Stimulated activated CD4-positive, alpha-beta T cell treated with anti-CD3 and anti-CD28 coated beads, Interleukin-2, amount 100 ng/mL, for 4 hours (primary cell): Measurements from ENCODE around the gene FUT8.
"Not testable (repeated sequence)": the region's sequence is repeated elsewhere in the genome, so short reads cannot be mapped to it uniquely, and the experiment has no call there.

Experiments
- DNase-seq: peaks from one replicate; pipeline ENCODE4 v3.0.0-alpha.2; 2020; ENCODE audit warnings: low read depth

FUT8 gene

DNA sequence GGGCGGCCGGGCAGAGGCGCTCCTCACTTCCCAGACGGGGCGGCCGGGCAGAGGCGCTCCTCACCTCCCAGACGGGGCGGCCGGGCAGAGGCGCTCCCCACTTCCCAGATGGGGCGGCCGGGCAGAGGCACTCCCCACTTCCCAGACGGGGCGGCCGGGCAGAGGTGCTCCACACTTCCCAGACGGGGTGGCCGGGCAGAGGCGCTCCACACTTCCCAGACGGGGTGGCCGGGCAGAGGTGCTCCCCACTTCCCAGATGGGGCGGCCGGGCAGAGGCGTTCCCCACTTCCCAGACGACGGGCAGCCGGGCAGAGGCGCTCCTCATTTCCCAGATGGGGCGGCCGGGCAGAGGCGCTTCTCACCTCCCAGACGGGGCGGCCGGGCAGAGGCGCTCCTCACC, 304.3 kb downstream of the FUT8 start:
- not testable (repeated sequence) for DNase-seq

DNA sequence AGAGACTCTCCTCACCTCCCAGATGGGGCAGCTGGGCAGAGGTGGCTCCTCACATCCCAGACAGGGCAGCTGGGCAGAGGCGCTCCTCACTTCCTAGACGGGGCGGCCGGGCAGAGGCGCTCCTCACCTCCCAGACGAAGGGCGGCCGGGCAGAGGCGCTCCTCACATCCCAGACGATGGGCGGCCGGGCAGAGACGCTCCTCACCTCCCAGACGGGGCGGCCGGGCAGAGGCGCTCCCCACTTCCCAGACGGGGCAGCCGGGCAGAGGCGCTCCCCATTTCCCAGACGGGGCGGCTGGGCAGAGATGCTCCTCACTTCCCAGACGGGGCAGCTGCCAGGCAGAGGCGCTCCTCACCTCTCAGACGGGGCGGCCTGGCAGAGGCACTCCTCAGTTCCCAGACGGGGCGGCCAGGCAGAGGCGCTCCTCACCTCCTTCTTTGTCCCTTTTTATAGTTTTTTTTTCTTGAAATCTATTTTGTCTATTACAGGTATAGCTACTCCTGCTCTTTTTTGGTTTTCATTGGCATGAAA, 304.9 kb downstream of the FUT8 start:
- not testable (repeated sequence) for DNase-seq

- no peak for DNase-seq
Measured at GRCh38 chr14:65718629-65719028, 306.1 kb downstream of the FUT8 start.

- no peak for DNase-seq
Measured at GRCh38 chr14:65720171-65720570, 307.6 kb downstream of the FUT8 start.

DNA sequence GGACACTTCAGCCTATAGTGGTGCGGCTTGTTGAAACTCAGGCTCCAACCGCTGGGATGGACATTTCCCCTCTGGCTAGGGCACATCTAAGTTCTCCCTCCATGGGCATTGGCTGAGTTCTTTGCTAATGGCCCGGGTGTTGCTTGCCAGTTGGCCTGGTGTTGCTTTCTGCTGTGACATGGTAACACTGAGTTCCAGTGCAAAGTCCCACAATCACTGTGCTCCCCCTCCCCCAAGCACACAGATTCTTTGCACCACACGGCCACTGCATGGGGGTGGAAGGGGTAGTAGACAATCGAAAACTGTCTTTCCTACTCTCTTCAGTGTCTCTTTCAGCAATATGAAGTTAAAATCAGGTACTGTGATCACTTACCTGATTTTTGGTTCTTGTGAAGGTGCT, 308.2 kb downstream of the FUT8 start:
- no peak for DNase-seq

- DNase-seq: no peak
Measured at GRCh38 chr14:65723348-65723747, 310.8 kb downstream of the FUT8 start.

GRCh38 chr14:65728604-65729003, 316.1 kb downstream of the FUT8 start:
- no peak for DNase-seq

DNA sequence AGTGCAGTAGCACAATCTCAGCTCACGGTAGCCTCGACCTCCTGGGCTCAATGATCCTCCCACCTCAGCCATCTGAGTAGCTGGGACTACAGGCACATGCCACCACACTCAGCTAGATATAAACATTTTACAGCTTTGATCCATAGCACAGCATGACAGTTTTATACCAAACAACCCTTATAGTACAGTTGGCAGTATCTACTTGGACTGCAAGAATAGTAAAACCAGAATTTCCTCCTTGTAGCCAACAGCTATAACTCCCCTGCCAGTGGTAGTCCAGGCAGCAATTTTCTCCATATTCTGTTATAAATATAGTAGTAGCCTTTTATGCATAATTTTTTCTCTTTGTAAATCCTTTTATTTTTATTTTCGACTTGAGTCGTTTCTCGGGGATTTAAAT, 317.0 kb downstream of the FUT8 start:
- no peak for DNase-seq

DNA sequence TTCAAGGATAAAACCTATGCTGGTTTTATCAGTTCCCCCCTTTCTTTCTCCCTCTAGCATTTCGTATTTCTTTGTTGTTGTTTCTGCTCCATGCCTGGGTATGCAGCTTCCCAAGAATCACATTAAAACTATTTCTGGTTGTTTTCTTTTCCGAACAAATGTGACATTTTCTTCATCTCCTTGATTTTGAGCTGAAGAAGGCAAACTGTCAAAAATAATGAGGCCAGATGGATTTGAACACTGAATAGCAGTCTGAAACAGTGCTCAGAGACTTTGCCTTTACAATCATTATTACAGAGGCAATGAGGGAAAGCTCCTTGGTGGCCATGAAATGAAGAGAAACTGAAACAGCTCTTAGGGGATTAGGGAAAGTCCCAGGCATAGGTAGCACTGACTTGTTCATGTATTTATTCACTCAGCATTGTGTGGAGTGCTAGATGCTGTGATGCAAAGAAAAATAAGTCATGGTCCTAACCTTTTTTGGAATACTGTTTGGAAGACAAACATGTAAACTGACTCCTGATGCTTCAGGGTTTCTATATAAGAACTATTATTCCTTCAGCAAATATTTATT, 319.5 kb downstream of the FUT8 start:
- no peak for DNase-seq

DNA sequence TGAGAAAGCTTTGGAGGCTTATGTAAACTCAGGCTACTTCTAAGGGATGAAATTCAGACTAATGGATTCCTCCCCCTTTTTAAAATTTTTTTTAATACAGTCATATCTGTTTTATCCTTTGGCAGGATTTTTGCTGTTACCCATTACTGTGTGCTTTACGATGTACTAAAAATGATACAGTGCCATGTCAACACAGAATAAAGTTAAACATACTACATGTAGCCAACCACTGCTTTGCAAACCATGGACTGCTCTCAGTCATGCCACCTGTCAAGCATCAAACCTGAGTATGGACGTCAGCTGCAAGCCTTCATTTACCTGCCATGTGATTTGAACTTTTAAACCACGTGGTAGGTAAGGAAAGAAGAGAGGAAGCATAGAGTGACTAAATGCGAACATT, 325.8 kb downstream of the FUT8 start:
- DNase-seq: no peak

DNA sequence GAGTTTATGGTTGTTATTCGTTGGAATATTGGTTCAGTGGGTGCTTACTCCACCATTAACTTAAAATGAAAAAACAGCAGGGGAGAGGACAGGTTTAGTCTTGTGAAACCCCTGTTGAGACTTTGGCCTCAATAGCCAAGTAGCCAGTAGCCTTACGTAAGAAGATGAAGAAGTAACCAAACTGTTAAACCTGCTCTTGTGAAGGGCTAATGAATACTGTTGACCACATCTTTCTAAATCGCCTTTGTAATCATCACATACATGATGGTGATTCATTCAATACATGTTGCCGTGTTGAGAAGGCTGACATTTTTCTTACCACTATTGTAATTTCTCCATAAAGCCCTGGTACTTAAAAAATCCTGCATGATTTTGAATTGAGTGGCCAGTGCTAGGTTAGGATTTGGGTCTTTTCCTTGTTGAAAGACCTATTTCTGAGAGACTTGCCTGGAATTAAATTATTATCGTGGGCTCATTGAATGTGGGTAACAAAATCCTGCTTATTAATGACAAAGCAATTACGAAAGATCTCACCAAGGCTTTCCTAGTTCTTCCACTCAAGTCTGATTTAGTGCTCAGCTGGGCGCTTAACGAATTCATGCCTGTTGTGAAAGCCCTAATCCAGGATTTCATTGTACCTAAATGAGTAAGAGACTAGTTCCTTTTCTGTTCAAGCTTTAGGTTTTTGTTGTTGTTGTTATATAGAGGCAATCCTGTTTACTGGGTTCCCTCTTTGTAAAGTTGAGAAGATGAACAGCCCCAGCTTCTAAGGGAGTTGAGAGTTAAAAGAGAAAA, 333.1 kb downstream of the FUT8 start:
- DNase-seq: no peak

GRCh38 chr14:65748796-65749195, 336.3 kb downstream of the FUT8 start:
- no peak for DNase-seq

- no peak for DNase-seq
Measured at GRCh38 chr14:65749287-65749686, 336.8 kb downstream of the FUT8 start.

DNA sequence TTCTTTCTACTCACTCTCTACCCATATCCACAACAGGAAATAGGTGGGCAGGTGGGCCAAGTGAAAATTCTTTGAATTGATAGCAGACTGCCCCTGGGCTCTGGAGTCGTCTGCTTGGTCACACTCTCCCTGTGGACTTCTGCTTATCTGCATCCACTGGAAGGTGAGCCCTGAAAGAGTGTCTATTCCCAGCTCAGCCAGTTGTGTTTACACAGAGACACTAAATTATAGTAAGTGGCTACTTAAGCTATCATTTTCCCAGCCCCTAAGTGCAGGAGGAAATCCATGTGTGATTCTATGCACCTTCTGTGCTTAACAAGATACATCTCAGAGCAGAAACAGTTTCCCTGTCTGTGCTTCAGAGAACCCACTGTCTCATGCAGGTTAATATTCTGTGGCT, 338.4 kb downstream of the FUT8 start:
- DNase-seq: no peak

DNA sequence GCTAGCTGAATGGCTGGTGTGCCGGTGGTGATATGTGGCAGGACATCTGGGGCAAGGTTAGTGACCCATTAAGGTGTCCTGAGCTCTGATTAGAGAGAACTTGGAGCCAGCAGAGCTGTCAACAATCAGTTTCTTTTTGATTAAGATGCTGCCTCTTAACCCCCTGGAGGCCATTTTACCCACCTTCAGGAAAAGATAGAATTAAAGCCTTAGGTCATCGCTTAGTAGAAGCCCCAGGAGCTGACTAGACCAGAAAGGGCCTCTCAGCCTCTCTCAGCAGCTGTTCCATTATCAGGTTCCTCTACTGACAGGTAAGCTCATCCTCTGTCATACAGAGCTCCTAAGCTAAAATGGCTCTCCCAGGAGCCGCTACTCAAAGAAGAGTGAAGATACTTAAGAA, 339.0 kb downstream of the FUT8 start:
- DNase-seq: no peak

GRCh38 chr14:65753061-65753460, 340.5 kb downstream of the FUT8 start:
- no peak for DNase-seq

DNA sequence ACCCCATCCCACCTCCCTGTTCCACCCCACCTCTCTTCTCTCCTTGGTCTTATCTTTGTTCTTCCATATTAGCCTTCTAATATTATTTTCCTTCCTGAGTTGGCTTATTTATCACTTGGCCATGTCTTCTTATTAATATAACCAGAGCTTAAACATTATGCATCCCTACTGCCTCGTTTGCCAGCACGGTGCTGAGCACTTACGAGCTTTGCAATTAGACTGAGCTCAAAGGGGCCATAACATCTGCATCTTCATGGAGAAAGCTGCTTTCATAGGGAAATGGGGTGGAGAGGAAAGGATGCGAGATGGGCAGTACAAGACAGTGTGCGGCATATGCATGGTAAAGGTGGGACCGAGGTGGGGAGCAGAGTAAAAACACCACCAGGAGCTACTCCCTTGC, 342.8 kb downstream of the FUT8 start:
- DNase-seq: no peak

- DNase-seq: no peak
Measured at GRCh38 chr14:65756880-65757279, 344.4 kb downstream of the FUT8 start.

- no peak for DNase-seq
Measured at GRCh38 chr14:65769151-65769550, 356.6 kb downstream of the FUT8 start.

DNA sequence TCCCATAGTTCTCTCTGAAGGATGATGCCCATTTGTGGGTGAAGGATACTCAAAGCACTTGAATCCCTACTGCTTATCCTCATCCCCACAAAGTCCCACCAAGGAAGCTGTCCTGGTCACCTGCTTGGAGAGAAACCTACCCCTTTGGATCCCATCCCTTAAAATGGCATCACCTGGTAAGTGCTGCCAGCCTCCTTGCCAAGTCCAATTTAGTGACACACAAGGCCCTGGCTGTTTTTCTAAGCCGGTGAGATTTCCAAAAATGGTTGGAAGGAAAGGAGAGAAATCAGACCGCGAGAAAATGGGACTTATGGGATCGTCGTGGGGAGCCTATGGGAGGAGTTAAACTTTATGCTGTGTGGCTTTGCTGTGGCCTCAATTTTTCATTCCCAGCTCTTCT, 358.2 kb downstream of the FUT8 start:
- DNase-seq: no peak

GRCh38 chr14:65771271-65771670, 358.7 kb downstream of the FUT8 start:
- DNase-seq: no peak

DNA sequence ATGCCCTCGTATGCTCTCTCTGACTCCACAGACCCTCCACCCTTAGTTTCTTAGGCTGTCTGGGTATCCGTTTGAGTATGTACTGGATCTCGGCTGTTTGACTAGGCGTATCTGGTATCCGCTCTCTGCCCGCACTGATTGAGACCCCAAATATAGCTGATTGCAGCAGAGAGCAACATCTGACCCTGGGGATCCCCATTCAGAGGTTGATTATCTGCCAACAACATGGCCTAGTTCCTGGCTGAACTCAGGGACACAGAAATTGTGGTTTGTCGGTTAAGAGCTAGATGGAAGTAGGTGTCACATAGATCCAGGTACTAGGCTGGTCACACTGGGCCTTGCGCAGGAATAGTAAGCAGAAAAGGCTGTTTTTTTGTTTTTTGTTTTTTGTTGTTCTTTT, 359.9 kb downstream of the FUT8 start:
- no peak for DNase-seq

- DNase-seq: no peak
Measured at GRCh38 chr14:65772921-65773574, 360.5 kb downstream of the FUT8 start.
